HUDEP-2 (cell line): Measurements from ENCODE around the gene ZNF586.
A peak's percentile ranks its signal among the peaks of the same experiment; 100 is the strongest.
"Not testable (repeated sequence)": the region's sequence is repeated elsewhere in the genome, so short reads cannot be mapped to it uniquely, and the experiment has no call there.

ENCODE experiments used
- DNase-seq, 76 experiments: peaks; one replicate each; lab custom pipeline; 2025; ENCODE audit not compliant: unreplicated experiment in 76 of 76; lab: John Stamatoyannopoulos, UW

Gene ZNF586

GRCh38 chr19:57789288-57789687, 19.8 kb downstream of the ZNF586 start:
- no peak for DNase-seq

GRCh38 chr19:57796580-57796979, 27.1 kb downstream of the ZNF586 start:
- DNase-seq, result not testable (repeated sequence)

GRCh38 chr19:57800696-57801095, 31.2 kb downstream of the ZNF586 start:
- no peak for DNase-seq

- no peak for DNase-seq
Measured at GRCh38 chr19:57802269-57802668, 32.8 kb downstream of the ZNF586 start.

- no peak for DNase-seq
Measured at GRCh38 chr19:57803265-57803593, 33.8 kb downstream of the ZNF586 start.

GRCh38 chr19:57803594-57804325, 34.3 kb downstream of the ZNF586 start:
- peak in 4 of 76 experiments; percentile 6 to 14 (median 9) for DNase-seq

- DNase-seq, result no peak
Measured at GRCh38 chr19:57807541-57807940, 38.1 kb downstream of the ZNF586 start.

- peak in 2 of 76 experiments; percentile 12 to 17 for DNase-seq
Measured at GRCh38 chr19:57810410-57811295, 41.2 kb downstream of the ZNF586 start.

- DNase-seq, result no peak
Measured at GRCh38 chr19:57812226-57812625, 42.8 kb downstream of the ZNF586 start.

GRCh38 chr19:57812975-57813820, 43.7 kb downstream of the ZNF586 start:
- DNase-seq, result not testable (repeated sequence)

GRCh38 chr19:57813919-57814504, 44.5 kb downstream of the ZNF586 start:
- peak in 1 of 76 experiments; percentile 32 for DNase-seq

GRCh38 chr19:57814505-57815246, 45.2 kb downstream of the ZNF586 start, which contains the start of gene ZNF552:
Gene ZNF552, minus strand, starts transcription at chr19:57814913. Its CDS starts 170 bp downstream, at chr19:57814743.
- DNase-seq, result peak in 75 of 76 experiments; percentile 24 to 88 (median 74)

GRCh38 chr19:57815247-57816075, 46.0 kb downstream of the ZNF586 start:
- no peak for DNase-seq

- DNase-seq, result no peak
Measured at GRCh38 chr19:57816652-57817051, 47.2 kb downstream of the ZNF586 start.

- DNase-seq, result no peak
Measured at GRCh38 chr19:57817976-57818375, 48.5 kb downstream of the ZNF586 start.

- no peak for DNase-seq
Measured at GRCh38 chr19:57818378-57818777, 48.9 kb downstream of the ZNF586 start.

GRCh38 chr19:57819475-57820148, 50.1 kb downstream of the ZNF586 start:
- DNase-seq, result peak in 75 of 76 experiments; percentile 39 to 92 (median 82)

- DNase-seq, result no peak
Measured at GRCh38 chr19:57820599-57820998, 51.1 kb downstream of the ZNF586 start.
